RCC 7860 (cell line): ENCODE data around the gene PCDH12.

Experiments used
- DNase-seq: peaks from one replicate; pipeline ENCODE4 v3.0.0-alpha.2; 2015; ENCODE audit warnings: low spot score
- FAIRE-seq: peaks from 2 replicates; lab custom pipeline; 2012; peaks lifted over from hg19 to GRCh38; lab: Jason Lieb, UNC

Gene PCDH12

GRCh38 chr5:141958113-141958512, at the start of gene PCDH12:
Gene PCDH12, minus strand, starts transcription at chr5:141958202. Its CDS starts 351 bp downstream, at chr5:141957851.
- no peak for DNase-seq

GRCh38 chr5:142007237-142007544, 49.2 kb upstream of the PCDH12 start:
- DNase-seq, result no peak
- no peak for FAIRE-seq

More at GRCh38 chr5:141958113-141958512, at the start of gene PCDH12:
- FAIRE-seq, result no peak

- DNase-seq (no peak), FAIRE-seq (no peak)
Observed at GRCh38 chr5:142006363-142007236, 48.6 kb upstream of the PCDH12 start.

- no peak for FAIRE-seq
- DNase-seq, result no peak
Observed at GRCh38 chr5:142003266-142003800, 45.3 kb upstream of the PCDH12 start.

DNA sequence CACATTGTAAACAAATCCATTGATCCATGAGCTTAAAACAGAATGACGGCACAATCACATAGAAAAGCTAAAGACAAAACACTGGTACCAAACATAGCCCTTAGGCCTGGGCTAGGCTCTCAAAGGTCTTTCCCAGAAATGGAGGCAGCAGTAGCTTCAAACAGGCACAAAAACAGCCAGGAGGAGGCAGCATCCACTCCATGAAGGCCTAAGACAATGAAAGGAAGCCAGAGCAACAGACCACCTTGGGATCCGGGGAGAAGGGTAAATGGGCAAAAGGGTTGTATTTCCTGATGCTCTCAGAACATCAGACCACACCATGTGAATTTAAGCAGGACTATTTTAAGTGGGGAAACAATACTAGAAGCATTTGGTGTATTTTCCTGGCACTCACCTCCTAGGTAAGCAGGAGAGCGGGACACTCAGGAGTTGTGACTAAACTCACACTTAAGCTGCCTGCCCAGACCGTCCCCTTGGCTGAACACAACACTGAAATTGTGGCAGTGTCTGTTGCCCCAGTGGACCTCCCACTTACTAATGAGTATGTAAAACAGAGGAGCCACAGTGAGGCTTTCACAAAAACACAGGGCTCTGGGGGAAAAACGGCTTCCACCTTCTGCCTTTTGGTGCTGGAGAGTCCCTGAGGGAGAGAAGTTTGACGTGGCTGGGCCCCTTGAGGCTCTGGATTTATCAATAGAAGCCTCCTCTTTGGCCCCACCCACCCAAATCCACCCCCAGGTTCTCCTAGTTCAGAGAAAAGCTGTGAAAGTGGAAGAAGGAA, 42.9 kb upstream of the PCDH12 start:
- no peak for DNase-seq

DNA sequence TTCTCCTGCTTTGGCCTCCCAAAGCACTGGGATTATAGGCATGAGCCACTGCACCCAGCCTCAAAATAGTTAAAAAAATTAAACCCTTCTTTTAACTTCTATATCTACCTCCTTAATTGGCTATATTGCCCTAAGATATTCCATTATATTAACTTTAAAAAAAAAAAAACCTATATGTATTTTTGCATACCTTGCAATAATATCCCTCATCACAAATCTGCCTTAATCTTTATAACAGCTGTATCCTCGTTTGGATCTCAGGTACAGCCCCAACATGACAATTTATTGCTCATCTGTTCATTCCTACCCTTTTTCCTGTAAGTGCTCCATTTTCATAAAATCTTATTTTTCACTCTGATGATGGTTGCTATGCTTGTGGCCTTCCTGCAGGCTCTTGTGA, 42.2 kb upstream of the PCDH12 start:
- no peak for DNase-seq
- no peak for FAIRE-seq

More for the DNA sequence above, 42.9 kb upstream of the PCDH12 start:
- FAIRE-seq, result no peak

- FAIRE-seq, result no peak
- DNase-seq, result no peak
Observed at GRCh38 chr5:141997358-141997960, 39.5 kb upstream of the PCDH12 start.

GRCh38 chr5:141995656-141996055, 37.7 kb upstream of the PCDH12 start:
- FAIRE-seq (no peak), DNase-seq (no peak)

- DNase-seq (no peak), FAIRE-seq (no peak)
Observed at GRCh38 chr5:141994511-141995136, 36.6 kb upstream of the PCDH12 start.

- DNase-seq (peak; percentile 42), FAIRE-seq (peak; percentile 87)
Observed at GRCh38 chr5:141992349-141992963, 34.5 kb upstream of the PCDH12 start.

GRCh38 chr5:141989720-141990119, 31.7 kb upstream of the PCDH12 start:
- FAIRE-seq, result no peak
- no peak for DNase-seq

DNA sequence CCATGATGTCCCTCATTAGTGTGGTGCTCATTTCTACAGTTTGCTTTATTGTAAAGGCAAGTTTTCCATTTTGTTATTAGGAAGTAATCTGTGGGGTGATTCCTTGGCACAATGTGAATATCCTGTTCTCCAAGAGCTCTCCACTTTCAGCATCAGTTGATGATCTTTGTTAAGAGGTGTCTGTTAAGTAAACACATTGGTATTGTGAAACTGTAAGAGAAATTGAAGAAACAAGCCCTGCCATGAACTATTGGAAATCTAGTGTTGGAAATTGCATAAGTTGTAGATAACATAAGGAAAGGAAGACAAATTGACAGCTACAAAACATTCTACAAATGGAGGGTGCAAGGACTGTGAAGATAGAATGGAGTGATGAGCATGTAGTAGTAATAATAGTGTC, 28.1 kb upstream of the PCDH12 start:
- DNase-seq, result no peak

GRCh38 chr5:141982626-141983025, 24.6 kb upstream of the PCDH12 start:
- FAIRE-seq (no peak), DNase-seq (no peak)

More for the DNA sequence above, 28.1 kb upstream of the PCDH12 start:
- FAIRE-seq, result no peak

GRCh38 chr5:141978389-141978788, 20.4 kb upstream of the PCDH12 start:
- FAIRE-seq, result no peak
- no peak for DNase-seq

DNA sequence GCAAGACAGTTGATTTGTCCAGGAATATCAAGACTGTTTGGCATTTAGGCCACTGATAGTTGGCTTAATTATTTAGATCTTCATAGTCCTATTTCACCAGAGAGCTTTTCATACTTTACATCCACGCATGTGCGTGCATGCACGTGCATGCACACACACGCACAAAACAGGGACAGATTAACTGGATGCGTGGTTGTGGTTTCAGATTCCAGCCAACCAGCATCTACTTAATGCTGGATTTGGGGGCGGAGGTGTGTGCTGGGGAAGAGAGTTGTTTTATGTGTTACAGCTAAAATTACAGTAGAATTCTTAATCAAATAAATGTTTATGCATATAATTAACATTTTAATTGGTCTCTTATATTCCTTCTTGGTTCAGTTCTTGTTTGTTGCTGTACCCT, 18.2 kb upstream of the PCDH12 start:
- no peak for FAIRE-seq
- no peak for DNase-seq

GRCh38 chr5:141973871-141974595, 16.0 kb upstream of the PCDH12 start:
- no peak for DNase-seq
- no peak for FAIRE-seq

DNA sequence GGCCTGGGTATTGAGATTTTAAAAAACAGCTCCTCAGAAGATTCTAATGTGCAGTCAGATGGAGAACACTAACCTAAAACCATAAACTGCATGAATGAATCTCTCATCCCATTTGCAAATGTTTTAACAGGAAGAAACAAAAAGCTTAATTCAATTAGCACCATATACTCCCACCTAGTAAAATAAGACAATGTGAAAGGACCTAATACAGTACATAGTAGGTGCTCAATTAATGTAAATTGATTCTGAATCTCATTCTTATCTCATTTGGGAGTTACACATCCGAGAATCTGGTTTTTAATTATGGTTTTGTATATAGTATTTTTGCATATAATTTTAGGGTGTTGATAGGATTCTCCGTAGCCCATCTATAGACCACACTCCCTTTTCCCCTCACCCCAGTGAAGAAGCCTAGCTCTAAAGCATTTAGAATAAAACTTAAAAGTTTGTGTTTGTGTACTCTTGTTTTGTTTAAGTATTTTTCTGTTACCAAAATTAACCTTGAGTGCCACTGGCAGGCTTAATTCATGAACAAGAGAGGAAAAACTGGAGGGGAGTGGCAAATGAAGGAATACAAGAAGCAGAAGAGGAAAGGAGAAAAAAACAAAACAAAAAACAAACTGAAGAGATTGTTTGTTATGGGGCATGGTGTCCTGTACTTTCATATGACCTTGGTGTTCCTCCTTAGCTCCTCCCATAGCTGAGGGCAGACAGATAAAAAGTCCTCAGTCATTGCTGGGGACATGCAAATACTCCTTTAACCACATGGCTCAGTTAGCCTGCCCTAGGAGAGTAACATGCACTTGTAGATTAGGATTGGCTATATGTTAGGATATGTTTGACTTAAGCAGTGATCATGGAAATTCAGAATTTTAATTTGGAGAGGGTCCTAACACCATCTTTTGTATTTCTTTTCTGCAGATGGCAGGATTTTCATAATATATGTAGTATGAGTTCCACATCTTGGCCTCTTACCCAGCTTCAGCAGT, 12.1 kb upstream of the PCDH12 start:
- DNase-seq (peak; percentile 31), FAIRE-seq (peak; percentile 60)

- FAIRE-seq, result no peak
Observed at GRCh38 chr5:141968914-141969608, 11.1 kb upstream of the PCDH12 start, which contains the start of gene RNF14. Gene RNF14, plus strand, starts transcription at chr5:141969105. Its CDS starts 4,484 bp downstream, at chr5:141973589.

More at GRCh38 chr5:141968914-141969608, 11.1 kb upstream of the PCDH12 start, which contains the start of gene RNF14:
- DNase-seq, result peak; percentile 78
